ENCODE results near the gene MLNR. TPM values are rescaled to one million over a fixed set of nuclear protein-coding genes. Genes with fewer than 3 reads are reported as not detected.

The MLNR gene
- 1 to 10 TPM in 1 of 2 donors, under 1 TPM in 1; 0.41 to 2.0 TPM for total RNA-seq

GRCh38 chr13:49220036-49220855 is at the start of gene MLNR:
Gene MLNR (plus strand): TSS chr13:49220338. CDS start chr13:49220338, 0 bp downstream.
- ATAC-seq (ENCODE audit: insufficient number of reproducible peaks, low FRiP score, low read depth) = no peak
- H3K27me3 ChIP-seq (replicated peaks; ENCODE audit: insufficient read depth) = peaks cover 5% of the 10 kb centered on the region
- peak within 1 kb of the TSS; percentile 66 for H3K4me3 ChIP-seq
- H3K9me3 ChIP-seq = no peaks in the 10 kb centered on the region
- H3K4me1 ChIP-seq (ENCODE audit: control insufficient read depth in 1 of 2, low read depth in 2 of 2) = peaks cover 5 to 18% of the 10 kb centered on the region in 2 donors
- no peak within 1 kb of the TSS for H3K27ac ChIP-seq
- peak; percentile 5 for TF ChIP-seq CTCF (IDR thresholded peaks at IDR 0.05)
- no peaks in the 10 kb centered on the region for H3K36me3 ChIP-seq
- DNase-seq (ENCODE audit: low spot score) = no peak

GRCh38 chr13:49171359-49171758 is 48.8 kb upstream of the MLNR start:
- TF ChIP-seq CTCF (IDR thresholded peaks at IDR 0.05) = no peak

GRCh38 chr13:49183672-49184325 is 36.3 kb upstream of the MLNR start:
- ATAC-seq (ENCODE audit: insufficient number of reproducible peaks, low FRiP score, low read depth) (no peak), DNase-seq (ENCODE audit: low spot score) (no peak)
- Histone ChIP-seq H3K4me1 (ENCODE audit: control insufficient read depth in 1 of 2, low read depth in 2 of 2) (no peaks in the 10 kb centered on the region), H3K36me3 (peaks cover 16% of the 10 kb centered on the region), H3K27me3 (replicated peaks; ENCODE audit: insufficient read depth) (no peaks in the 10 kb centered on the region), H3K27ac (no peak overlapping the region), H3K4me3 (no peak overlapping the region), H3K9me3 (no peaks in the 10 kb centered on the region)
- TF ChIP-seq CTCF (IDR thresholded peaks at IDR 0.05) = no peak

More at GRCh38 chr13:49171359-49171758, 48.8 kb upstream of the MLNR start:
- DNase-seq (ENCODE audit: low spot score) (no peak), ATAC-seq (ENCODE audit: insufficient number of reproducible peaks, low FRiP score, low read depth) (no peak)
- no peak overlapping the region for H3K4me3 ChIP-seq
- H3K4me1 ChIP-seq (ENCODE audit: control insufficient read depth in 1 of 2, low read depth in 2 of 2) = no peaks in the 10 kb centered on the region
- H3K27ac ChIP-seq = no peak overlapping the region
- H3K9me3 ChIP-seq = no peaks in the 10 kb centered on the region
- H3K27me3 ChIP-seq (replicated peaks; ENCODE audit: insufficient read depth) = no peaks in the 10 kb centered on the region
- peaks cover 2% of the 10 kb centered on the region for H3K36me3 ChIP-seq

GRCh38 chr13:49184621-49185020 is 35.5 kb upstream of the MLNR start:
- no peaks in the 10 kb centered on the region for H3K4me1 ChIP-seq (ENCODE audit: control insufficient read depth in 1 of 2, low read depth in 2 of 2)
- TF ChIP-seq CTCF (IDR thresholded peaks at IDR 0.05) = no peak
- no peak overlapping the region for H3K27ac ChIP-seq
- H3K36me3 ChIP-seq = peaks cover 15% of the 10 kb centered on the region
- no peaks in the 10 kb centered on the region for H3K27me3 ChIP-seq (replicated peaks; ENCODE audit: insufficient read depth)
- no peaks in the 10 kb centered on the region for H3K9me3 ChIP-seq
- DNase-seq (ENCODE audit: low spot score) = no peak
- ATAC-seq (ENCODE audit: insufficient number of reproducible peaks, low FRiP score, low read depth) = no peak
- H3K4me3 ChIP-seq = no peak overlapping the region

- Histone ChIP-seq H3K9me3 (no peaks in the 10 kb centered on the region), H3K27me3 (replicated peaks; ENCODE audit: insufficient read depth) (no peaks in the 10 kb centered on the region), H3K27ac (no peak overlapping the region), H3K4me1 (ENCODE audit: control insufficient read depth in 1 of 2, low read depth in 2 of 2) (no peaks in the 10 kb centered on the region), H3K4me3 (no peak overlapping the region), H3K36me3 (peaks cover 15% of the 10 kb centered on the region)
- no peak for DNase-seq (ENCODE audit: low spot score)
- ATAC-seq (ENCODE audit: insufficient number of reproducible peaks, low FRiP score, low read depth) = no peak
- TF ChIP-seq CTCF (IDR thresholded peaks at IDR 0.05) = no peak
Measured at GRCh38 chr13:49185264-49185663, 34.9 kb upstream of the MLNR start.

Data from thoracic aorta (tissue), 2 donors.